HL-60 (cell line): ENCODE data around the gene EFS.
"Not testable (repeated sequence)": the region's sequence is repeated elsewhere in the genome, so short reads cannot be mapped to it uniquely, and the experiment has no call there.

Experiments
- DNase-seq, 2 experiments: peaks; one replicate each; pipeline ENCODE4 v3.0.0-alpha.2; 2010 to 2020; ENCODE audit warnings: low read depth in 1 of 2, low spot score in 1 of 2
- H3K27ac ChIP-seq: fragments of 250-450 bp; sonication (Bioruptor Pico); replicated peaks from 2 replicates; pipeline ENCODE4 v1.5.1; 2020; ENCODE audit warnings: mild to moderate bottlenecking, moderate library complexity
- H3K27me3 ChIP-seq: fragments of 250-450 bp; sonication (Bioruptor Pico); 2 replicates; pipeline ENCODE4 v1.5.1; 2021; ENCODE audit warnings: mild to moderate bottlenecking, moderate library complexity; ENCODE audit not compliant: insufficient read depth, poor library complexity, severe bottlenecking
- H3K4me3 ChIP-seq: replicated peaks from 2 replicates; pipeline ENCODE4 v1.5.1; 2011; ENCODE audit warnings: mild to moderate bottlenecking, control low read depth, low read length; ENCODE audit not compliant: insufficient read depth
- CTCF ChIP-seq: IDR thresholded peaks from one replicate; pipeline ENCODE4 v1.5.1; 2011; ENCODE audit warnings: low read length, control low read depth, inconsistent platforms; ENCODE audit not compliant: insufficient read depth
- GABPA ChIP-seq: IDR thresholded peaks from 2 replicates; pipeline ENCODE4 v1.6.1; 2012; ENCODE audit warnings: low read depth
- POLR2AphosphoS5 ChIP-seq: IDR thresholded peaks from 2 replicates; pipeline ENCODE4 v1.6.1; 2012; ENCODE audit warnings: low read depth
- REST ChIP-seq: IDR thresholded peaks from 2 replicates; pipeline ENCODE4 v1.6.1; 2012; ENCODE audit warnings: low read depth; ENCODE audit not compliant: insufficient replicate concordance
- SPI1 ChIP-seq: IDR thresholded peaks from 2 replicates; pipeline ENCODE4 v1.6.1; 2012; ENCODE audit warnings: low read depth, mild to moderate bottlenecking, borderline replicate concordance

EFS gene

GRCh38 chr14:23396781-23397407 lies 31.9 kb upstream of the EFS start:
- DNase-seq, result no peak
- no peaks in the 10 kb centered on the region for H3K27me3 ChIP-seq
- no peak overlapping the region for H3K4me3 ChIP-seq
- H3K27ac ChIP-seq, result no peak overlapping the region
- no peak for TF ChIP-seq GABPA
- no peak for TF ChIP-seq REST
- no peak for TF ChIP-seq POLR2AphosphoS5
- TF ChIP-seq CTCF, result no peak
- TF ChIP-seq SPI1, result no peak

GRCh38 chr14:23396126-23396525 lies 31.2 kb upstream of the EFS start:
- H3K27me3 ChIP-seq, result no peaks in the 10 kb centered on the region
- no peak overlapping the region for H3K27ac ChIP-seq
- TF ChIP-seq SPI1, result no peak
- TF ChIP-seq REST, result no peak
- no peak for TF ChIP-seq CTCF
- TF ChIP-seq POLR2AphosphoS5, result no peak
- no peak for TF ChIP-seq GABPA
- no peak for DNase-seq
- H3K4me3 ChIP-seq, result no peak overlapping the region

GRCh38 chr14:23392613-23393012 lies 27.6 kb upstream of the EFS start:
- no peaks in the 10 kb centered on the region for H3K27me3 ChIP-seq
- TF ChIP-seq CTCF (no peak), POLR2AphosphoS5 (no peak), GABPA (no peak), SPI1 (no peak), REST (no peak)

DNA sequence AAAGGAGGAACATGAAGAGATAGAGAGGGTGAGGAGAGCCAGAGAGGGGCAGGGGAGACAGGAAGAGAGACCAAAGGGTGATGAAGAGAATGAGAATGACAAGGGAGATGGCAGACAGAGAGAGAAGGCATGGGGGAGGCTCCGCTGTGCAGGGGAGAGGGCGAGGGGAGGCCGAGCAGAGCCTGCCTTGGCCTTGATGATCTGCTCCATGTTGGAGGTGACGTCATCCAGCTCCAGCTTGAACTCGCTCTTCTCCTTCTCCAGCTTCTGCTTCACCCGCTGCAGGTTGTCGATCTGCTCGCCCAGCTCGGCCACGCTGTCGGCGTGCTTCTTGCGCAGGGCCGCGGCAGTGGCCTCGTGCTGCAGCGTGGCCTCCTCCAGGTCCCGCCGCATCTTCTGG lies 24.9 kb upstream of the EFS start:
- not testable (repeated sequence) for H3K27ac ChIP-seq, DNase-seq, H3K4me3 ChIP-seq, H3K27me3 ChIP-seq

More at GRCh38 chr14:23392613-23393012, 27.6 kb upstream of the EFS start:
- DNase-seq, result no peak
- Histone ChIP-seq H3K4me3 (no peak overlapping the region), H3K27ac (no peak overlapping the region)
